Measurements from ENCODE around the gene PRRT1.
A peak's percentile ranks its signal among the peaks of the same experiment; 100 is the strongest.
"Not testable (repeated sequence)": the region's sequence is repeated elsewhere in the genome, so short reads cannot be mapped to it uniquely, and the experiment has no call there.

PRRT1 gene

GRCh38 chr6:32187725-32188380 is 36.1 kb upstream of the PRRT1 start:
- not testable (repeated sequence) for DNase-seq

DNA sequence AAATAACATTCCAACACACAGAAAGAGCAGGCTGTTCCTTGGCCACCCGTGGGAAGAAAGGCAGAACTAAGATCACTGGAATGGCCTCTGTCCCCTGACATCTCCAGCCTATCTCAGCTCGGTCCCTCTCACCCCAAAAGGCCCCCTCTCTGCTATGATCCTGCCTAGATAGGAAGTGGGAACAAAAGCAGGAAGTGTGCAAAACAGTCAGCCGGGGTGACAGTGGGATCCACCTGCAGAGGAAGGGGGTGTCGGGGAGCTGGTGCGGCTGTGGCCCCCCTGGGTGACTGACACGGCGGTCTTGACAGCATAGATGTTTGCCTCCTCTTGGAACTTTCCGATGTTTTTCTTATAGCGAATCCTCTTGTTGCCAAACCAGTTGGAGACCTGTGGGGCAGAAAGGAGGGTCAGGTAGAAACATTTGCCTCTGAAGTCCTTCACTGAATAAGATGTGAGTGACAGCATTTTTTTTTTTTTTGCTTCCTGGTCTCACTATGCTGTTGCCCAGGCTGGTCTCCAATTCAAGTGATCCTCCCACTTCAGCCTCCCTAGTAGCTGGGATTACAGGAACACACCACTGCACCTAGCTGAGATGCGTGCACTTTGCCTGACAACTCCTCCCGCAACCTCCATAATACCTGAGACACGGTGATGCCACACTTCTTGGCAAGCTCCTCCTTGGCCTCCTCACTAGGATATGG is 35.4 kb upstream of the PRRT1 start:
- DNase-seq: no peak

DNA sequence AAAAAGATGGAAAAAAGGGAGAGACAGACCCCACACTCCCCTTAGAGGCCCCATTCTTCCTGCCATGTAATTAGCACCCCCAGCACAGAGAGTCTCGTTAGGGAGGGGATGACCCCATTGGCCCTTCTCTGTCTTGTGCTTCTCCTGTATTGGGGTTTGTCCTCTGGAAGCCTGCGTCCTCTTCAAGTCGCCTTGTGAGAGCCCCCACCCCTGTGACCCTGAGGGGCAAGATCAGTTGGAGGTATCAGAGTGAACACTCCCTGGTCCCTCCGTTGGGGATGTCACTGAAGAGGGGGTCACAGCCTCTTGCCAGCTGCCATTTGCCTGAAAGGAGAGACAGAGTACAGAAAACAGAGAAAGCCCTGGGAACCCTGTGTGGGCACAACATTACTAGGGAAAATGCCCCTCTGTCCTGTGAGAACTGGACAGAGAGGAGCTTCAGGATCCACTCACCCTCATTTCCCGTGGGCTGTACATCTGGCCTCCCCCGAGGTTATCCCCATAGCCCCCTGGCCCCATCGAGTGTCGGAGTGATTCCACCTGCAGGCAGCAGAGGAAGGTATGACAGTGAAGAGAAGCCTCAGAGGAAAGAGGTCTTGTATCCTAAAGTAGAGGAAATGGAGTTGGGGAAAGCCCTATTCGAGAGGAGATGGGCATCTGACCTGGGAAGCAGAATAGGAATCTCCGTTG is 34.6 kb upstream of the PRRT1 start:
- not testable (repeated sequence) for DNase-seq

- not testable (repeated sequence) for DNase-seq
Observed at GRCh38 chr6:32185681-32186131, 34.0 kb upstream of the PRRT1 start.

GRCh38 chr6:32184084-32184640 is 32.4 kb upstream of the PRRT1 start, which contains the start of gene AGER:
Gene AGER, minus strand, starts transcription at chr6:32184253. Its CDS starts 31 bp downstream, at chr6:32184222.
- no peak for DNase-seq

GRCh38 chr6:32183483-32184083 is 31.8 kb upstream of the PRRT1 start:
- no peak for DNase-seq

DNA sequence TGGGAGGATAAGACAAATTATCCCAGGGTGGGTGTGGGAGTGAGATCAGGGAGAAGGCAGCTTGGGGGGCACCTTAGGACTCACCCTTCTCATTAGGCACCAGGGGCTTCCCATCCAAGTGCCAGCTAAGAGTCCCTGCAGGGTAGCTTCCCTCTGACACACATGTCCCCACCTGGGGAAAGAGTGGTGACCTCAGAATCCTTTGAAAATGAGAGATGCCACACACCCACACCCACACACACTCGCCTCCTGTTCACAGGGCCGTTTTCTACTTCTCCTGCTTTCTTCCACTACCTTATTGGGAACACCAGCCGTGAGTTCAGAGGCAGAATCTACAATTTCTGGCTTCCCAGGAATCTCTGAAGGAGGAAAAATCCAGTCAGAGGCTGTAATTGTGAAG is 31.3 kb upstream of the PRRT1 start:
- DNase-seq: no peak

GRCh38 chr6:32182555-32182981 is 30.8 kb upstream of the PRRT1 start:
- no peak for DNase-seq

DNA sequence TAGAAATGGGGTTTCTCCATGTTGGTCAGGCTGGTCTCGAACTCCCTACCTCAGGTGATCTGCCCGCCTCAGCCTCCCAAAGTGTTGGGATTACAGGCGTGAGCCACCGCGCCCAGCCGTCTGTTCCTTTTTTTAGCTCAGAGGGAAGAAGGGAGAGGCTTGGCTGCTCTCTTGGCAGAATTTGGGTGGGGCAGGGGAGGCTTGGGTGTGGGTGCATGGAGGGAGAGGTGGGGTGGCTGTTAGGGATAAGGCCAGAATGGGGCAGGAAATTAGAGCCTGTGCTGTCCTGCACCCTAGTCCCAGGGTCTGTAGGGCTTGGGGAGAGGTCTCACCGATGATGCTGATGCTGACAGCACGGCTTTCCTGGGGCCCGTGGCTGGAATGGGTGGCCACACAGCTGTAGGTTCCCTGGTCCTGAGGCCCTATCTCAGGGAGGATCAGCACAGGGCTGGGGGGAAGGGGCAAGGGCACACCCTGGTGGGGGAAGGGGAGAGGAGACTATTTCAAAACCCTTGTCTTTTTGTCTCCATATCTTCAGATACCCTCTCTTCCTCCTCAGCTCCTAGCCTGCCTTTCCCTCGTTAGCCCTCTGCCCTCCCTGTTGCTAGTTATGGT is 30.3 kb upstream of the PRRT1 start:
- no peak for DNase-seq

DNA sequence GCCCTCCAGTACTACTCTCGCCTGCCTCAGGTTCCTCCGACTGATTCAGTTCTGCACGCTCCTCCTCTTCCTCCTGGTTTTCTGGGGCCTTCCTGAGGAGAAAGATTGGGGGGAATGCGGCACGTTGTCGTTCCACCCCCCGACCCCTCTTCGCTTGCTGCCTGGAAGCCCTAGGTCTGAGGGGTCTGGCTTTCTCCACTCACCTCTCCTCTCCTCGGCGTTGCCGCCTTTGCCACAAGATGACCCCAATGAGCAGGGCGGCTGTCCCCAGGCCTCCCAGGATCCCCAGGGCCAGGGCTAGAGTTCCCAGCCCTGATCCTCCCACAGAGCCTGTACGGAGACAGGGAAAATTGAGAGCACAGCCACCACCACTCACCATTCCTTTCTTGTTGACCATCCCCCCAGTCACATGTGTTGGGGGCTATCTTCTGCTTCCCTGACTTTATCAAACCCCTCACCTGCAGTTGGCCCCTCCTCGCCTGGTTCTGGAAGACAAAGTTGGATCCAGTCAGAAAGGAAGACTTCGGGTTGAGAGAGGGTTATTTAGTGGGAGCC is 29.5 kb upstream of the PRRT1 start:
- DNase-seq: no peak

GRCh38 chr6:32179766-32180405 is 28.1 kb upstream of the PRRT1 start:
- no peak for DNase-seq

DNA sequence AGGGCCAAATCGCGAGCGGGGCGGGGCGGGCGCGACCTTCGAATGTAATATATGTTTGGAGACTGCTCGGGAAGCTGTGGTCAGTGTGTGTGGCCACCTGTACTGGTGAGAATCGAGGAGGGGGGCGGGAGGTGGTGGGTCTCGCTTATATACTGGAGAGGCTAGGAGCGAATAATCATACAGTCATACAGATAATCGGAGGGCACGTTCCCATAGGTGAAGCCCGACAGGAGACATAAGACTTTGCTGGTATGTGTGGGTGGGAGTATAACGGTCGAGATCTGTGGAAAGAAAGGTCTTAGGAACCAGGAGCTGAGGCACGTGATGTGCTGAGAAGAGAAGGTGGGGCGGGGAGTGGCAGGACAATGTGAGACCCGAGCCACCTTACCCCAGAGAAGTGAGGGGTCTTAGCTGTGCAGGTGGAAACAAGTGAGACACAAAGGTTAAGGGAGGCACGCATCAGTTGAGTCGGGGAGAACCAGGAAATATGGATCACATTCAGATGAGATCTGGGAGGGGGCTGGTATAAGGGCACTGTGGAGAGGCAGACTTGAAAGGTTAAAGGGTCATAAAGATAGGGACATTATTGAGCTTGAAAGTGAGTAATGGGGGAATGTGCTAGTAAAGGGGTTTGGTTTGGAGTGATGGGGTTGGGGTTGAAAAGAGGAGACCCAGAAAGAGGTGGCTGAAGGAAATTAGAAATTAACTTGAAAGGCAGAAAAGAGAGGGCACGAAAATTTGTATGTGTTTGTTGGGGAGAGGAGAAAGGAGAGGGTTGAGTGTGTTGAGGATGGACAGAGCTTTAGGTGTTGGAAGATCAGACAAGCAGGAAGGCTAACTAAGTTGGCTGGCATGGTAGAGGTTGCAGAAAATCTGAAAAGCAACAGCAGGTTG is 27.1 kb upstream of the PRRT1 start:
- no peak for DNase-seq

GRCh38 chr6:32177788-32178546 is 26.2 kb upstream of the PRRT1 start, which contains the start of gene RNF5:
Gene RNF5, plus strand, starts transcription at chr6:32178405. Its CDS starts 107 bp downstream, at chr6:32178512.
- peak; percentile 98 to 100 for DNase-seq

- no peak for DNase-seq
Observed at GRCh38 chr6:32177183-32177787, 25.5 kb upstream of the PRRT1 start.

DNA sequence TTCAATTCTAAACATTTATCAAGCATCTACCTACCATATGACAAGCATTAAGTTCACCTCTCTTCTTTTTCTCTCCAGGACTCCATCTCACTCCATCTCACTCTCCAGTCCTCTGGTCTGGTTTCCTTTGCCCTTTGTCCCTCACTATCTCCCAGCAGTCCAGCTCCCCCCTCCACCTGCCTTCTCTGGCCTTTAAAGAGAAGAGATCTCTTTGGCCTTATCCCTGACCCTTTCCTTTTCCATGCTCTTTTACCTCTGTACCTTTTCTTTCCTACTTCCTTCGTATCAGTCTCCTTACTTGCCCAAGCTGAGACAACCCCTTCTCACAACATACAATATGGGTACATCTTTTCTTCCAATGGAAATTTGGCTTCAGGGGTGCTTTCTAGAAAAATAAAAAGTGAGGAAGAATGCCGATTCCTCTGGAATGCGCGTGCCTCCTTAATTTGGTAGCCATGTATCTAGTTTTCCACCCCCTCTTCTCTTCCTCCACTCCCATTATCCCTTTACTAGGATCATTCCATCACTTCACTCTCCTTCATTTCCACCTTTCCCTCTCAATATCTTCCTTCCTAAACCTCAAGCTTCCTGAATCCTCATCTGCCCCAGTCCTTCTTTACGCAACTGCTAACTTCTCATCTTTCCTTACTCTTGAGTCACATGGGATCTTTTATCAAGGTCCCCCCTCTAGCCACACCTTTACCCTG is 24.9 kb upstream of the PRRT1 start:
- no peak for DNase-seq

GRCh38 chr6:32175711-32176475 is 24.2 kb upstream of the PRRT1 start, which contains the start of gene AGPAT1:
Gene AGPAT1, minus strand, starts transcription at chr6:32176084. Its CDS starts 4,588 bp downstream, at chr6:32171496.
- peak; percentile 88 to 92 for DNase-seq

- no peak for DNase-seq
Observed at GRCh38 chr6:32175322-32175710, 23.6 kb upstream of the PRRT1 start.

- no peak for DNase-seq
Observed at GRCh38 chr6:32174416-32174815, 22.7 kb upstream of the PRRT1 start.

All from cerebellar nuclear complex (tissue), 1 donor.